ENCODE data around the gene THSD8. TPM values are rescaled to one million over a fixed set of nuclear protein-coding genes. Genes with fewer than 3 reads are reported as not detected.

Gene THSD8
- total RNA-seq, 1 donor from 2014 or later, result not detected

DNA sequence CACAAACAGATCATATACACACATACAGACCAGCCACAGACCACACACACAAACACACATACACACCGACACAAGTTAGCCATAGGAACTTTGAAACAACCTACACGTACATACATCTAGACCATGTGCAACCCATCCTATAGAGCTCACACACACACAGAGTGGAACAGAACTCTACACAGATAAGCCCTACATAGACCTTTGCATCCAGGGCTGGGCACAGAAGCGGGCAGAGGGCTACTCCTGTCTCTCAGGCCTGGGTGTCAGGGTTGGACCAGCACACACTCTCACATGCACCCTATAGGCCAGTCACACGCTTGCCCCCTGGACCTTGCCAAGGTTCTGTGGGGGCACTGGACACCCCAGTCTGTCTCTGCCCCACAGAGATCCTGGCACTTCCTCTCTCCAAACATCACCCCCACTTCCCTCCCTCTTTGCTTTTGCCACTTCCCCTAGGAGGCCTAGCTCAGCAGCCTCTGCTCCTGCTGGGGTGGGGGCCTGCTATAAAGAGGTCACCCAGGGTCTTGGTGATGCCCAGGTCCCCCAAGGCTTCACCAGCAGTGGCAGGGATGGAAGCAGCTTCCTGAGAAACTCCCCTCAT is 16.3 kb upstream of the THSD8 start:
- H3K79me2 ChIP-seq (ENCODE audit: low read depth), result no peaks in the 10 kb centered on the region
- H3F3A ChIP-seq (ENCODE audit: low read depth), result peaks cover 63% of the 10 kb centered on the region
- H3K36me3 ChIP-seq, result no peaks in the 10 kb centered on the region
- H2AFZ ChIP-seq (replicated peaks), result no peak overlapping the region
- peaks cover 2% of the 10 kb centered on the region for H3K9me3 Mint-ChIP-seq
- H3K27ac ChIP-seq, result no peak overlapping the region
- TF ChIP-seq, protein P1, sequence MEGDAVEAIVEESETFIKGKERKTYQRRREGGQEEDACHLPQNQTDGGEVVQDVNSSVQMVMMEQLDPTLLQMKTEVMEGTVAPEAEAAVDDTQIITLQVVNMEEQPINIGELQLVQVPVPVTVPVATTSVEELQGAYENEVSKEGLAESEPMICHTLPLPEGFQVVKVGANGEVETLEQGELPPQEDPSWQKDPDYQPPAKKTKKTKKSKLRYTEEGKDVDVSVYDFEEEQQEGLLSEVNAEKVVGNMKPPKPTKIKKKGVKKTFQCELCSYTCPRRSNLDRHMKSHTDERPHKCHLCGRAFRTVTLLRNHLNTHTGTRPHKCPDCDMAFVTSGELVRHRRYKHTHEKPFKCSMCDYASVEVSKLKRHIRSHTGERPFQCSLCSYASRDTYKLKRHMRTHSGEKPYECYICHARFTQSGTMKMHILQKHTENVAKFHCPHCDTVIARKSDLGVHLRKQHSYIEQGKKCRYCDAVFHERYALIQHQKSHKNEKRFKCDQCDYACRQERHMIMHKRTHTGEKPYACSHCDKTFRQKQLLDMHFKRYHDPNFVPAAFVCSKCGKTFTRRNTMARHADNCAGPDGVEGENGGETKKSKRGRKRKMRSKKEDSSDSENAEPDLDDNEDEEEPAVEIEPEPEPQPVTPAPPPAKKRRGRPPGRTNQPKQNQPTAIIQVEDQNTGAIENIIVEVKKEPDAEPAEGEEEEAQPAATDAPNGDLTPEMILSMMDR (IDR thresholded peaks at IDR 0.05), result no peak
- TF ChIP-seq EZH2 (IDR thresholded peaks at IDR 0.05), result no peak
- no peak for TF ChIP-seq EZH2phosphoT487 (IDR thresholded peaks at IDR 0.05)
- peaks cover 12% of the 10 kb centered on the region for H3K27me3 Mint-ChIP-seq (ENCODE audit: insufficient read depth, low read depth)
- H3K27ac Mint-ChIP-seq, result no peak overlapping the region
- H3K36me3 Mint-ChIP-seq, result no peaks in the 10 kb centered on the region
- DNase-seq (ENCODE audit: low spot score), result no peak
- no peak overlapping the region for H3K4me3 ChIP-seq
- H3K4me1 Mint-ChIP-seq, result peaks cover 34% of the 10 kb centered on the region
- no peak overlapping the region for H3K9ac ChIP-seq
- no peak overlapping the region for H3K4me3 Mint-ChIP-seq
- no peaks in the 10 kb centered on the region for H3K9me3 ChIP-seq (ENCODE audit: low read depth)
- H3K27me3 ChIP-seq, result peaks cover 4% of the 10 kb centered on the region
- H3K4me2 ChIP-seq, result no peak overlapping the region
- no peaks in the 10 kb centered on the region for H4K20me1 ChIP-seq (ENCODE audit: low read depth)
- H3K4me1 ChIP-seq, result peaks cover 34% of the 10 kb centered on the region

DNA sequence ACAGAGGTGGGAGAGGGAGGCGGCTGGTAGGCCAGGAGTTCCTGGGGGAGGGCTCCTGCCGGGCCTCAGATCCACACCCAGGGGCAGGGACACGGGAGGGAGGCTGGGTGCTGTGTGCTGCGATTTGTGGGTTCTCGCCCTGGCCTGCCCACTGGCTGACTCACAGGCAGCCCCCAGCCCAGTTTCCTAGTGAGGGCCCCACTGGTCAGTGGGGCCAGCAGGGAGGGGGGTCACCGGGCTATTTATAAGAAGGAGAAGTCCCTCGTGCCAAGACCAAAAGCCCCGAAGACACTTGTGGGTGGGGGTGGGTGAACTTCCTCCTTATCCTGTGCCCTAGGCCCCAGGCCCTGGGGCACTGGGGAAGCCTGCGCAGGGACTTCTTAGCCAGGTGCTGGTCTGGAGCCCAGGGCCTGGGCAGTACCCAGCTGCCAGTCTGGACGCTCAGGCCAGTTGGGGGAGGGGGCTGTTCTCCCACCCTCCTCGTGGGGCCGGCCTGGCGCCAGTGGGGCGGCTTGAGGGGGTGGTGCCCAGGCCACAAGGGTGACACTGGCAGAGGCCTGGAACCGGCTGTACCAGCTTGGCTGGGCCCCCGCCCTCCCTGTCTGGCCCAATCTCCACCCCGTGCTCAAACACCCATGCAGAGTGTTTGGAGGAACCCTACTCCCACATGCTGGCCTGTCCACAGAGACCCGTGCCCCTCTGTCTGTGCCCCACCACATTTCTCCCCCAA is 15.6 kb upstream of the THSD8 start:
- no peak overlapping the region for H3K4me3 ChIP-seq
- no peaks in the 10 kb centered on the region for H3K36me3 ChIP-seq
- no peaks in the 10 kb centered on the region for H4K20me1 ChIP-seq (ENCODE audit: low read depth)
- no peaks in the 10 kb centered on the region for H3K9me3 ChIP-seq (ENCODE audit: low read depth)
- no peak overlapping the region for H3K4me3 Mint-ChIP-seq
- H3F3A ChIP-seq (ENCODE audit: low read depth), result peaks cover 70% of the 10 kb centered on the region
- H3K9me3 Mint-ChIP-seq, result peaks cover 2% of the 10 kb centered on the region
- H3K27me3 ChIP-seq, result peaks cover 11% of the 10 kb centered on the region
- H2AFZ ChIP-seq (replicated peaks), result no peak overlapping the region
- peaks cover 12% of the 10 kb centered on the region for H3K27me3 Mint-ChIP-seq (ENCODE audit: insufficient read depth, low read depth)
- no peak overlapping the region for H3K9ac ChIP-seq
- H3K27ac ChIP-seq, result no peak overlapping the region
- TF ChIP-seq EZH2phosphoT487 (IDR thresholded peaks at IDR 0.05) (no peak), EZH2 (IDR thresholded peaks at IDR 0.05) (no peak)
- TF ChIP-seq, protein P1 (IDR thresholded peaks at IDR 0.05), result no peak
- no peak overlapping the region for H3K4me2 ChIP-seq
- no peaks in the 10 kb centered on the region for H3K36me3 Mint-ChIP-seq
- H3K27ac Mint-ChIP-seq, result no peak overlapping the region
- no peak for DNase-seq (ENCODE audit: low spot score)
- H3K4me1 Mint-ChIP-seq, result peaks cover 39% of the 10 kb centered on the region
- no peaks in the 10 kb centered on the region for H3K79me2 ChIP-seq (ENCODE audit: low read depth)
- peaks cover 39% of the 10 kb centered on the region for H3K4me1 ChIP-seq

DNA sequence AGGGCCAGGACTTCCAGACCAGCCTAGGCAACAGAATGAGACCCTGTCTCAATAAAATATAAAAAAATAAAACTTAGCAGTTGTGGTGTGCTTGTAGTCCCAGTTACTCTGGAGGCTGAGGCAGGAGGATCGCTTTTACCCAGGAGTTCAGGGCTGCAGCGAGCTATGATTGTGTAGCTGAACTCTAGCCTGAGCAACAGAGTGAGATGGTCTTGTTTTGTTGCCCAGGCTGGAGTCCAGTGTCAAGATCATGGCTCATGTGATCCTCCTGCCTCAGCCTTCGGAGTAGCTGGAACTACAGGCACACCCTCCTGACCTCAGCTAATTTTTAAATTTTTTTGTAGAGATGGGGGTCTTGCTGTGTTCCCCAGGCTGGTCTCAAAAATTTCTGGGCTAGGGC is 14.9 kb upstream of the THSD8 start:
- no peak for DNase-seq (ENCODE audit: low spot score)
- Histone ChIP-seq H2AFZ (replicated peaks) (no peak overlapping the region), H3K4me1 (peaks cover 42% of the 10 kb centered on the region), H3K27me3 (peaks cover 18% of the 10 kb centered on the region), H3K36me3 (no peaks in the 10 kb centered on the region), H4K20me1 (ENCODE audit: low read depth) (no peaks in the 10 kb centered on the region), H3K27ac (no peak overlapping the region), H3F3A (ENCODE audit: low read depth) (peaks cover 69% of the 10 kb centered on the region), H3K4me3 (no peak overlapping the region), H3K79me2 (ENCODE audit: low read depth) (no peaks in the 10 kb centered on the region), H3K9ac (no peak overlapping the region), H3K4me2 (no peak overlapping the region), H3K9me3 (ENCODE audit: low read depth) (no peaks in the 10 kb centered on the region)
- H3K9me3 Mint-ChIP-seq, result peaks cover 2% of the 10 kb centered on the region
- peaks cover 7% of the 10 kb centered on the region for H3K27me3 Mint-ChIP-seq (ENCODE audit: insufficient read depth, low read depth)
- TF ChIP-seq, protein P1 (IDR thresholded peaks at IDR 0.05), result no peak
- TF ChIP-seq EZH2phosphoT487 (IDR thresholded peaks at IDR 0.05), result no peak
- no peak overlapping the region for H3K4me3 Mint-ChIP-seq
- no peak overlapping the region for H3K27ac Mint-ChIP-seq
- H3K36me3 Mint-ChIP-seq, result no peaks in the 10 kb centered on the region
- peaks cover 33% of the 10 kb centered on the region for H3K4me1 Mint-ChIP-seq
